ENCODE measurements around the gene OSTC. TPM values are rescaled to one million over a fixed set of nuclear protein-coding genes. Genes with fewer than 3 reads are reported as not detected.

Gene OSTC
- total and polyA plus RNA-seq, 2 of the 13 experiments (the other 11 are each of a cell fraction or from before 2014, with no cell fraction given) = 208 to 380 TPM

DNA sequence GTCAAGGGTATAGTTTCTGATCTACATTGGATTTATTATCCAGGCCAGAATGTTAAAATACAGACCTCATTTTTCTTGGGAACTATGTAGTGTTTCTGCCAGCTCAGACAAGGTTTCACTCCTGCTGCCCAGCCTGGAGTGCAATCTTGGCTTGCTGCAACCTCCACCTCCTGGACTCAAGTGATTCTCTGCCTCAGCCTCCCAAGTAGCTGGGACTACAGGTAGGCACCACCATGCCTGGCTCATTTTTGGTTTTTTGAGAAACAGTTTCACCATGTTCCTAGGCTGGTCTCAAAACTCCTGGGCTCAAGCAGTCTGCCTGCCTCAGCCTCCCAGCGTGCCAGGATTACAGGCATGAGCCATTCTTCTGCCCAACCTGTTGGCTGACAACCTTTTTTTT lies 24.3 kb upstream of the OSTC start:
- H2AFZ ChIP-seq (ENCODE audit: low read length) = no peak overlapping the region
- no peak for ATAC-seq
- CTCF ChIA-PET (ENCODE audit: low intra/inter-chr PET ratio, low total read pairs) = no interaction called here
- in situ Hi-C loops (cut with HindIII; ENCODE audit: extremely low pct_ligation_motif_present, low pct_unique_long_range_greater_than_20kb) (no loop called here), intact Hi-C loops (cut with micrococcal nuclease; ENCODE audit: unreplicated experiment) (no loop called here)
- POLR2A ChIA-PET = interaction anchor here (0.6 to 2.1 kb wide), 3 partner anchors 10 to 33 kb away, joined by 3 to 9 read pairs (median 6); partner anchors contain the start of gene OSTC
- H3K4me1 ChIP-seq (ENCODE audit: insufficient read depth, low read length) = peaks cover 33% of the 10 kb centered on the region
- H3K27ac ChIP-seq (ENCODE audit: extremely low read length, insufficient read depth, low read length) = no peak overlapping the region
- H4K20me1 ChIP-seq (ENCODE audit: insufficient read depth, low read length) = peaks cover 49% of the 10 kb centered on the region
- peaks cover 19 to 72% of the 10 kb centered on the region in 2 experiments for H3K36me3 ChIP-seq (replicated peaks in 1 of 2; ENCODE audit: control insufficient read depth in 1 of 2, insufficient read depth in 2 of 2, low read length in 2 of 2)
- DNase-seq (ENCODE audit: low spot score) = no peak
- H3K27me3 ChIP-seq (ENCODE audit: control insufficient read depth in 1 of 2, insufficient read depth in 2 of 2, low read length in 2 of 2) = no peaks in the 10 kb centered on the region; a peak in 1 of 5 replicates
- no peak overlapping the region for H3K4me3 ChIP-seq (replicated peaks in 1 of 3; ENCODE audit: insufficient read depth in 1 of 3, low read depth in 2 of 3, low read length in 3 of 3)
- peak; percentile 56 for TF ChIP-seq RBFOX2 (IDR thresholded peaks at IDR 0.05; ENCODE audit: low read depth, low read length)
- TF ChIP-seq HNF1B (CRISPR knock-in tag; IDR thresholded peaks at IDR 0.05) = no peak
- no peak for TF ChIP-seq DPF2 (CRISPR knock-in tag; IDR thresholded peaks at IDR 0.05; ENCODE audit: borderline replicate concordance, low read depth)
- TF ChIP-seq, protein P1, sequence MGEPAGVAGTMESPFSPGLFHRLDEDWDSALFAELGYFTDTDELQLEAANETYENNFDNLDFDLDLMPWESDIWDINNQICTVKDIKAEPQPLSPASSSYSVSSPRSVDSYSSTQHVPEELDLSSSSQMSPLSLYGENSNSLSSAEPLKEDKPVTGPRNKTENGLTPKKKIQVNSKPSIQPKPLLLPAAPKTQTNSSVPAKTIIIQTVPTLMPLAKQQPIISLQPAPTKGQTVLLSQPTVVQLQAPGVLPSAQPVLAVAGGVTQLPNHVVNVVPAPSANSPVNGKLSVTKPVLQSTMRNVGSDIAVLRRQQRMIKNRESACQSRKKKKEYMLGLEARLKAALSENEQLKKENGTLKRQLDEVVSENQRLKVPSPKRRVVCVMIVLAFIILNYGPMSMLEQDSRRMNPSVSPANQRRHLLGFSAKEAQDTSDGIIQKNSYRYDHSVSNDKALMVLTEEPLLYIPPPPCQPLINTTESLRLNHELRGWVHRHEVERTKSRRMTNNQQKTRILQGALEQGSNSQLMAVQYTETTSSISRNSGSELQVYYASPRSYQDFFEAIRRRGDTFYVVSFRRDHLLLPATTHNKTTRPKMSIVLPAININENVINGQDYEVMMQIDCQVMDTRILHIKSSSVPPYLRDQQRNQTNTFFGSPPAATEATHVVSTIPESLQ (CRISPR knock-in tag; conservative IDR thresholded peaks at IDR 0.05) = no peak
- TF ChIP-seq POLR2A (IDR thresholded peaks at IDR 0.05; ENCODE audit: insufficient read depth in 1 of 2, low read depth in 2 of 2, low read length in 2 of 2) = peak; percentile 26 to 44; a peak in 2 of 4 replicates
- TF ChIP-seq HOMEZ (CRISPR knock-in tag; IDR thresholded peaks at IDR 0.05; ENCODE audit: low read depth) = no peak
- no peak for TF ChIP-seq ZSCAN25 (CRISPR knock-in tag; IDR thresholded peaks at IDR 0.05)
- no peak for FAIRE-seq
- H3K9me3 ChIP-seq (ENCODE audit: low read length) = no peaks in the 10 kb centered on the region
- H3K9ac ChIP-seq (ENCODE audit: insufficient read depth, low read depth, low read length) = no peak overlapping the region
- peaks cover 37% of the 10 kb centered on the region for H3K79me2 ChIP-seq (ENCODE audit: insufficient read depth, low read length)
- 100% methylated on average over 1 of the region's 1 CpG for WGBS (ENCODE audit: low lambda C conversion rate)
- no TSS peak for BruUV-seq (replicated peaks)
- no peak overlapping the region for H3K4me2 ChIP-seq (ENCODE audit: low read depth, low read length)

All from HepG2 (cell line).